Nephron (organoid): ENCODE data around the gene VASP.

ENCODE experiments used
- H3K27ac Mint-ChIP-seq, 3 experiments: 2 replicates each; pipeline ENCODE4 v1.8.0; 2020; ENCODE audit warnings: mixed read lengths in 3 of 3, mild to moderate bottlenecking in 2 of 3, moderate library complexity in 1 of 3
- H3K27me3 Mint-ChIP-seq: 2 replicates; pipeline ENCODE4 v1.8.0; 2021; ENCODE audit warnings: low read depth, mild to moderate bottlenecking, moderate library complexity, mixed read lengths
- H3K36me3 Mint-ChIP-seq: 2 replicates; pipeline ENCODE4 v1.8.0; 2020; ENCODE audit warnings: low read depth, mixed read lengths
- H3K4me1 Mint-ChIP-seq: 2 replicates; pipeline ENCODE4 v1.8.0; 2020; ENCODE audit warnings: mixed read lengths
- H3K4me3 Mint-ChIP-seq, 3 experiments: 2 replicates each; pipeline ENCODE4 v1.8.0; 2020; ENCODE audit warnings: mild to moderate bottlenecking in 3 of 3, mixed read lengths in 3 of 3, moderate library complexity in 2 of 3
- H3K9me3 Mint-ChIP-seq: 2 replicates; pipeline ENCODE4 v1.8.0; 2020; ENCODE audit warnings: mixed read lengths
- TF ChIP-seq, protein P1 (sequence below), 3 experiments: fragments of 200-600 bp; sonication (generic); IDR thresholded peaks; one replicate each; pipeline ENCODE4 v1.5.0; 2021; ENCODE audit warnings: antibody characterized with exemption in 3 of 3; ENCODE audit not compliant: unreplicated experiment in 3 of 3

VASP gene

DNA sequence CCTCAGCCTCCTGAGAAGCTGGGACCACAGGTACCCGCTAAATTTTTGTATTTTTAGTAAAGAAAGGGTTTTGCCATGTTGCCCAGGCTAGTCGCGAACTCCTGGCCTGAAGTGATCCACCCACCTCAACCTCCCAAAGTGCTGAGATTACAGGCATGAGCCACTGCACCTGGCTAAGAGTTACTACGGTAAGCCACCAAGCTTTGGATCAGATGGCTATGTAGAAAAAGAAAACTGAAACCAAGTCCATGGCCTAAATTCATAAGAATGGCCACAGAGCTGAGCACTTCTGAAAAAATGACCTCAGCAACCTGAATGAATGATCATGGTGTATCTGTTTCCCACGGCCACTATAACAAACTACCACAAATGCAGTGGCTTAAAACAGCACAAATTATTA is 67.9 kb downstream of the VASP start:
- no peak overlapping the region for H3K27ac Mint-ChIP-seq
- TF ChIP-seq, protein P1, sequence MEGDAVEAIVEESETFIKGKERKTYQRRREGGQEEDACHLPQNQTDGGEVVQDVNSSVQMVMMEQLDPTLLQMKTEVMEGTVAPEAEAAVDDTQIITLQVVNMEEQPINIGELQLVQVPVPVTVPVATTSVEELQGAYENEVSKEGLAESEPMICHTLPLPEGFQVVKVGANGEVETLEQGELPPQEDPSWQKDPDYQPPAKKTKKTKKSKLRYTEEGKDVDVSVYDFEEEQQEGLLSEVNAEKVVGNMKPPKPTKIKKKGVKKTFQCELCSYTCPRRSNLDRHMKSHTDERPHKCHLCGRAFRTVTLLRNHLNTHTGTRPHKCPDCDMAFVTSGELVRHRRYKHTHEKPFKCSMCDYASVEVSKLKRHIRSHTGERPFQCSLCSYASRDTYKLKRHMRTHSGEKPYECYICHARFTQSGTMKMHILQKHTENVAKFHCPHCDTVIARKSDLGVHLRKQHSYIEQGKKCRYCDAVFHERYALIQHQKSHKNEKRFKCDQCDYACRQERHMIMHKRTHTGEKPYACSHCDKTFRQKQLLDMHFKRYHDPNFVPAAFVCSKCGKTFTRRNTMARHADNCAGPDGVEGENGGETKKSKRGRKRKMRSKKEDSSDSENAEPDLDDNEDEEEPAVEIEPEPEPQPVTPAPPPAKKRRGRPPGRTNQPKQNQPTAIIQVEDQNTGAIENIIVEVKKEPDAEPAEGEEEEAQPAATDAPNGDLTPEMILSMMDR (IDR thresholded peaks at IDR 0.05; ENCODE audit: unreplicated experiment in 3 of 3), result no peak
- no peak overlapping the region for H3K4me3 Mint-ChIP-seq
- no peaks in the 10 kb centered on the region for H3K36me3 Mint-ChIP-seq
- H3K9me3 Mint-ChIP-seq, result no peaks in the 10 kb centered on the region
- H3K27me3 Mint-ChIP-seq, result no peaks in the 10 kb centered on the region
- peaks cover 19% of the 10 kb centered on the region for H3K4me1 Mint-ChIP-seq
